ENCODE results near the gene KCTD21. TPM values are rescaled to one million over a fixed set of nuclear protein-coding genes. Genes with fewer than 3 reads are reported as not detected.

The KCTD21 gene
- total and polyA plus RNA-seq, 2 donors (not counting 1 experiment from before 2014, with no cell fraction given), result 4.3 to 8.0 TPM

DNA sequence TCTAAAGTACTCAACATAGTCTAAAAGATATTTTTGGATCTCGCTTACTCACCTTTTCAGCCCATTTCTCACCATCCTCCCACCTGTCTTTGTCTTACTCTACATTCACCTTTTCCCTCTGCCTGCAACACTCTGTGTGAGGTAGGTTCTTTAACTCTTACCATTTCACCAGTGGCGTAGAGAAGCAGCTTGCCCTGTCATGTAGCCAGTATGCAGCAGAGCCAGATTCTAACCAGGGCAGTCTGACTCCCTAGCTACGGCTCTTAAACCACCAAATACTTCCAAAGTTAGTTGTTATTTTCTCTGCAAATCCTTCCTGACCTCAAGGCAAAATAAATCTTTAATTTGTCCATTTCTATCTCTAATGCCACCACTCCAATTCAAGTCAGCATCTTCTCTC lies 56.5 kb downstream of the KCTD21 start:
- H3K4me1 ChIP-seq (ENCODE audit: control insufficient read depth in 2 of 2, insufficient read depth in 2 of 2, low read length in 2 of 2), result no peaks in the 10 kb centered on the region
- no peak overlapping the region for H2AFZ ChIP-seq (ENCODE audit: insufficient read depth, low read depth, low read length, poor library complexity, severe bottlenecking)
- H3K27ac ChIP-seq (ENCODE audit: low read length in 2 of 2), result no peak overlapping the region
- H3K79me2 ChIP-seq (ENCODE audit: control insufficient read depth, insufficient read depth, low read length), result peaks cover 29% of the 10 kb centered on the region
- no peaks in the 10 kb centered on the region for H3K9me3 Mint-ChIP-seq (ENCODE audit: insufficient read depth)
- ATAC-seq (ENCODE audit: low read depth) (no peak), DNase-seq (no peak)
- H3K27me3 Mint-ChIP-seq, result no peaks in the 10 kb centered on the region
- 85% methylated on average over 3 of the region's 3 CpGs for WGBS (ENCODE audit: insufficient coverage)
- peaks cover 2 to 4% of the 10 kb centered on the region in 2 experiments for H3K36me3 ChIP-seq (replicated peaks in 1 of 2; ENCODE audit: control extremely low read depth in 1 of 2, control insufficient read depth in 1 of 2, extremely low read depth in 1 of 2, insufficient read depth in 2 of 2, low read length in 1 of 2)
- no peak overlapping the region for H3K27ac Mint-ChIP-seq
- ChIA-PET CTCF (no interaction called here), POLR2A (no interaction called here)
- TF ChIP-seq, protein P1, sequence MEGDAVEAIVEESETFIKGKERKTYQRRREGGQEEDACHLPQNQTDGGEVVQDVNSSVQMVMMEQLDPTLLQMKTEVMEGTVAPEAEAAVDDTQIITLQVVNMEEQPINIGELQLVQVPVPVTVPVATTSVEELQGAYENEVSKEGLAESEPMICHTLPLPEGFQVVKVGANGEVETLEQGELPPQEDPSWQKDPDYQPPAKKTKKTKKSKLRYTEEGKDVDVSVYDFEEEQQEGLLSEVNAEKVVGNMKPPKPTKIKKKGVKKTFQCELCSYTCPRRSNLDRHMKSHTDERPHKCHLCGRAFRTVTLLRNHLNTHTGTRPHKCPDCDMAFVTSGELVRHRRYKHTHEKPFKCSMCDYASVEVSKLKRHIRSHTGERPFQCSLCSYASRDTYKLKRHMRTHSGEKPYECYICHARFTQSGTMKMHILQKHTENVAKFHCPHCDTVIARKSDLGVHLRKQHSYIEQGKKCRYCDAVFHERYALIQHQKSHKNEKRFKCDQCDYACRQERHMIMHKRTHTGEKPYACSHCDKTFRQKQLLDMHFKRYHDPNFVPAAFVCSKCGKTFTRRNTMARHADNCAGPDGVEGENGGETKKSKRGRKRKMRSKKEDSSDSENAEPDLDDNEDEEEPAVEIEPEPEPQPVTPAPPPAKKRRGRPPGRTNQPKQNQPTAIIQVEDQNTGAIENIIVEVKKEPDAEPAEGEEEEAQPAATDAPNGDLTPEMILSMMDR (IDR thresholded peaks at IDR 0.05), result no peak
- no peak for TF ChIP-seq EZH2 (IDR thresholded peaks at IDR 0.05; ENCODE audit: borderline replicate concordance, insufficient read depth, low read depth, low read length, poor library complexity, severe bottlenecking)
- H3K4me2 ChIP-seq (replicated peaks; ENCODE audit: low read depth, low read length, poor library complexity, severe bottlenecking), result no peak overlapping the region
- H3K4me3 ChIP-seq (ENCODE audit: control extremely low read depth in 1 of 5, extremely low read depth in 1 of 5, insufficient read depth in 1 of 5, low read depth in 2 of 5, low read length in 4 of 5), result no peak overlapping the region
- no peak overlapping the region for H3K4me3 Mint-ChIP-seq
- peaks cover 2% of the 10 kb centered on the region for H3K4me1 Mint-ChIP-seq
- H3K9me3 ChIP-seq (ENCODE audit: control extremely low read depth in 1 of 3, control insufficient read depth in 2 of 3, insufficient read depth in 1 of 3, low read length in 2 of 3), result no peaks in the 10 kb centered on the region
- H4K20me1 ChIP-seq (ENCODE audit: control insufficient read depth, insufficient read depth, low read length, poor library complexity, severe bottlenecking), result no peaks in the 10 kb centered on the region
- H3K27me3 ChIP-seq (replicated peaks in 1 of 4; ENCODE audit: control extremely low read depth in 1 of 4, control insufficient read depth in 3 of 4, insufficient read depth in 4 of 4, low read length in 3 of 4), result no peaks in the 10 kb centered on the region
- intact Hi-C loops (cut with micrococcal nuclease), result loop anchor here (10.0 kb wide), 1 partner anchor 1687 kb away; the partner anchor contains the start of gene EMSY
- no peak overlapping the region for H3K9ac ChIP-seq (ENCODE audit: low read length)

DNA sequence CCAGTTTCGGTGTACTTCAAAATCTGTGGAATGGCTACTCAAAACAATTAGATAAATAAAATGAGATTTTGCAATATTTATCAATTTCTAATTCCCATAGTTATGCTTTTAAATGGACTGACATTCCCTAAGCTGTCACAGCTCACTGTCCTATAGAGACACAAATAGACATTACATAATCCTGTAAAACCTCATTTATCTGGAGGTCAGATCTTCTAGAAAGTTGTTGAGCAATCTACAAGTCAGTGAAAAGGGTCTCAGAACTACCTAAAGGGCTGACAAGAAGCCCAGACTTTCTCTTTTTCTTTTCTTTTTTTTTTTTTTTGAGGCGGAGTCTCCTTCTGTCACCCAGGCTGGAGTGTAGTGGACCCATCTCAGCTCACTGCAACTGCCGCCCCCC lies 61.0 kb downstream of the KCTD21 start:
- H3K27me3 ChIP-seq (replicated peaks in 1 of 4; ENCODE audit: control extremely low read depth in 1 of 4, control insufficient read depth in 3 of 4, insufficient read depth in 4 of 4, low read length in 3 of 4), result no peaks in the 10 kb centered on the region
- DNase-seq (no peak), ATAC-seq (ENCODE audit: low read depth) (no peak)
- Mint-ChIP-seq H3K9me3 (ENCODE audit: insufficient read depth) (no peaks in the 10 kb centered on the region), H3K4me3 (no peak overlapping the region), H3K27me3 (no peaks in the 10 kb centered on the region), H3K27ac (no peak overlapping the region), H3K4me1 (no peaks in the 10 kb centered on the region)
- no peaks in the 10 kb centered on the region for H3K4me1 ChIP-seq (ENCODE audit: control insufficient read depth in 2 of 2, insufficient read depth in 2 of 2, low read length in 2 of 2)
- no peak overlapping the region for H2AFZ ChIP-seq (ENCODE audit: insufficient read depth, low read depth, low read length, poor library complexity, severe bottlenecking)
- no peak overlapping the region for H3K4me3 ChIP-seq (ENCODE audit: control extremely low read depth in 1 of 5, extremely low read depth in 1 of 5, insufficient read depth in 1 of 5, low read depth in 2 of 5, low read length in 4 of 5)
- H3K4me2 ChIP-seq (replicated peaks; ENCODE audit: low read depth, low read length, poor library complexity, severe bottlenecking), result no peak overlapping the region
- H3K79me2 ChIP-seq (ENCODE audit: control insufficient read depth, insufficient read depth, low read length), result peaks cover 19% of the 10 kb centered on the region
- intact Hi-C loops (cut with micrococcal nuclease), result no loop called here
- no peak overlapping the region for H3K9ac ChIP-seq (ENCODE audit: low read length)
- 90% methylated on average over 2 of the region's 3 CpGs for WGBS (ENCODE audit: insufficient coverage)
- POLR2A ChIA-PET, result no interaction called here
- no peaks in the 10 kb centered on the region for H4K20me1 ChIP-seq (ENCODE audit: control insufficient read depth, insufficient read depth, low read length, poor library complexity, severe bottlenecking)
- TF ChIP-seq, protein P1 (IDR thresholded peaks at IDR 0.05), result no peak
- TF ChIP-seq EZH2 (IDR thresholded peaks at IDR 0.05; ENCODE audit: borderline replicate concordance, insufficient read depth, low read depth, low read length, poor library complexity, severe bottlenecking), result no peak
- CTCF ChIA-PET, result no interaction called here
- H3K36me3 ChIP-seq (replicated peaks in 1 of 2; ENCODE audit: control extremely low read depth in 1 of 2, control insufficient read depth in 1 of 2, extremely low read depth in 1 of 2, insufficient read depth in 2 of 2, low read length in 1 of 2), result peaks cover 2 to 13% of the 10 kb centered on the region in 2 experiments
- H3K27ac ChIP-seq (ENCODE audit: low read length in 2 of 2), result no peak overlapping the region
- H3K9me3 ChIP-seq (ENCODE audit: control extremely low read depth in 1 of 3, control insufficient read depth in 2 of 3, insufficient read depth in 1 of 3, low read length in 2 of 3), result no peaks in the 10 kb centered on the region

Small RNA genes lying within 50 kb of the gene (small RNA-seq; reads per million reads assigned to genes)
- gene RNU6-126P (ENCODE audit: insufficient read length, low read depth, low replicate concordance), result not detected

Other genes with a start within 250 kb of the KCTD21 start
- 78.9 and 92.9 TPM in 2 replicates for gene INTS4, start 194.0 kb downstream of the KCTD21 start, total RNA-seq
- 46.1 and 50.8 TPM in 2 replicates for gene INTS4, start 194.0 kb downstream of the KCTD21 start, polyA plus RNA-seq
- gene KCTD14, start 165.3 kb downstream of the KCTD21 start, total RNA-seq, result 0.24 TPM in 1 of 2 replicates, not detected in the other
- gene KCTD14, start 165.3 kb downstream of the KCTD21 start, polyA plus RNA-seq, result 0.18 TPM in 1 of 2 replicates, not detected in the other
- not detected in 2 replicates for gene THRSP, start 124.8 kb downstream of the KCTD21 start, total RNA-seq
- not detected in 2 replicates for gene THRSP, start 124.8 kb downstream of the KCTD21 start, polyA plus RNA-seq
- 39.4 and 49.0 TPM in 2 replicates for gene NDUFC2, start 108.8 kb downstream of the KCTD21 start, total RNA-seq
- 35.6 and 65.0 TPM in 2 replicates for gene NDUFC2, start 108.8 kb downstream of the KCTD21 start, polyA plus RNA-seq
- gene ALG8, start 49.0 kb downstream of the KCTD21 start, total RNA-seq, result 28.5 and 35.3 TPM in 2 replicates
- 16.7 and 25.5 TPM in 2 replicates for gene ALG8, start 49.0 kb downstream of the KCTD21 start, polyA plus RNA-seq
- gene USP35, start 293 bp upstream of the KCTD21 start, total RNA-seq, result 4.5 and 6.0 TPM in 2 replicates
- gene USP35, start 293 bp upstream of the KCTD21 start, polyA plus RNA-seq, result 4.5 and 4.8 TPM in 2 replicates
- 85.9 and 89.9 TPM in 2 replicates for gene GAB2, start 229.2 kb upstream of the KCTD21 start, total RNA-seq
- 5.8 and 7.7 TPM in 2 replicates for gene GAB2, start 229.2 kb upstream of the KCTD21 start, polyA plus RNA-seq